ENCODE measurements around the gene PPP1CA.
A peak's percentile ranks its signal among the peaks of the same experiment; 100 is the strongest.

The PPP1CA gene

GRCh38 chr11:67400942-67401494, 640 bp downstream of the PPP1CA start:
- Histone ChIP-seq H3K4me3 (peak overlapping the region; percentile 83), H3K27ac (no peak overlapping the region; the same call in 1 of the 2 replicates), H3K36me3 (ENCODE audit: insufficient read depth, low read length) (peaks cover 38% of the 10 kb centered on the region), H3K9me3 (ENCODE audit: low read depth, low read length) (no peaks in the 10 kb centered on the region), H3K9ac (ENCODE audit: insufficient read length) (peak overlapping the region; percentile 88)
- no peak for TF ChIP-seq POLR2AphosphoS5 (IDR thresholded peaks at IDR 0.05; ENCODE audit: borderline replicate concordance, low read depth, low read length)
- TF ChIP-seq FOXP2 (optimal IDR thresholded peaks at IDR 0.05; ENCODE audit: control extremely low read depth, extremely low read length, insufficient read depth) = no peak
- no peak for TF ChIP-seq EZH2 (IDR thresholded peaks at IDR 0.05)
- DNase-seq (ENCODE audit: low read depth, low spot score) = no peak

GRCh38 chr11:67400251-67400941, 1.3 kb downstream of the PPP1CA start:
- H3K9ac ChIP-seq (ENCODE audit: insufficient read length) = peak overlapping the region; percentile 88
- TF ChIP-seq FOXP2 (optimal IDR thresholded peaks at IDR 0.05; ENCODE audit: control extremely low read depth, extremely low read length, insufficient read depth) = no peak
- peak; percentile 20; the same call in 1 of the 2 replicates for TF ChIP-seq POLR2AphosphoS5 (IDR thresholded peaks at IDR 0.05; ENCODE audit: borderline replicate concordance, low read depth, low read length)
- TF ChIP-seq EZH2 (IDR thresholded peaks at IDR 0.05) = no peak
- H3K36me3 ChIP-seq (ENCODE audit: insufficient read depth, low read length) = peaks cover 43% of the 10 kb centered on the region
- no peaks in the 10 kb centered on the region for H3K9me3 ChIP-seq (ENCODE audit: low read depth, low read length)
- peak overlapping the region; percentile 83 for H3K4me3 ChIP-seq
- DNase-seq (ENCODE audit: low read depth, low spot score) = no peak
- H3K27ac ChIP-seq = no peak overlapping the region

- Histone ChIP-seq H3K36me3 (ENCODE audit: insufficient read depth, low read length) (peaks cover 48% of the 10 kb centered on the region), H3K9ac (ENCODE audit: insufficient read length) (no peak overlapping the region), H3K27ac (no peak overlapping the region), H3K9me3 (ENCODE audit: low read depth, low read length) (no peaks in the 10 kb centered on the region), H3K4me3 (no peak overlapping the region)
- TF ChIP-seq POLR2AphosphoS5 (IDR thresholded peaks at IDR 0.05; ENCODE audit: borderline replicate concordance, low read depth, low read length) = no peak
- no peak for TF ChIP-seq EZH2 (IDR thresholded peaks at IDR 0.05)
- no peak for TF ChIP-seq FOXP2 (optimal IDR thresholded peaks at IDR 0.05; ENCODE audit: control extremely low read depth, extremely low read length, insufficient read depth)
- DNase-seq (ENCODE audit: low read depth, low spot score) = no peak
These were observed 2.7 kb downstream of the PPP1CA start for GRCh38 chr11:67398661-67399563.

- Histone ChIP-seq H3K4me3 (no peak overlapping the region), H3K9me3 (ENCODE audit: low read depth, low read length) (no peaks in the 10 kb centered on the region), H3K36me3 (ENCODE audit: insufficient read depth, low read length) (peaks cover 54% of the 10 kb centered on the region), H3K9ac (ENCODE audit: insufficient read length) (no peak overlapping the region), H3K27ac (no peak overlapping the region)
- TF ChIP-seq FOXP2 (optimal IDR thresholded peaks at IDR 0.05; ENCODE audit: control extremely low read depth, extremely low read length, insufficient read depth) = no peak
- no peak for TF ChIP-seq EZH2 (IDR thresholded peaks at IDR 0.05)
- no peak for TF ChIP-seq POLR2AphosphoS5 (IDR thresholded peaks at IDR 0.05; ENCODE audit: borderline replicate concordance, low read depth, low read length)
- no peak for DNase-seq (ENCODE audit: low read depth, low spot score)
These were observed 3.5 kb downstream of the PPP1CA start for GRCh38 chr11:67397986-67398660.

GRCh38 chr11:67397536-67397935, 4.1 kb downstream of the PPP1CA start:
- Histone ChIP-seq H3K36me3 (ENCODE audit: insufficient read depth, low read length) (peaks cover 54% of the 10 kb centered on the region), H3K4me3 (no peak overlapping the region), H3K9ac (ENCODE audit: insufficient read length) (no peak overlapping the region), H3K9me3 (ENCODE audit: low read depth, low read length) (no peaks in the 10 kb centered on the region), H3K27ac (no peak overlapping the region)
- DNase-seq (ENCODE audit: low read depth, low spot score) = no peak
- TF ChIP-seq EZH2 (IDR thresholded peaks at IDR 0.05) = no peak
- TF ChIP-seq FOXP2 (optimal IDR thresholded peaks at IDR 0.05; ENCODE audit: control extremely low read depth, extremely low read length, insufficient read depth) = no peak
- TF ChIP-seq POLR2AphosphoS5 (IDR thresholded peaks at IDR 0.05; ENCODE audit: borderline replicate concordance, low read depth, low read length) = no peak

GRCh38 chr11:67396587-67397389, 4.9 kb downstream of the PPP1CA start:
- TF ChIP-seq POLR2AphosphoS5 (IDR thresholded peaks at IDR 0.05; ENCODE audit: borderline replicate concordance, low read depth, low read length) = 0 out of 2 replicates have a peak, but pooled peaks have one; percentile 3
- TF ChIP-seq EZH2 (IDR thresholded peaks at IDR 0.05) = no peak
- H3K9ac ChIP-seq (ENCODE audit: insufficient read length) = no peak overlapping the region

GRCh38 chr11:67396259-67396581, 5.4 kb downstream of the PPP1CA start:
- no peak overlapping the region for H3K9ac ChIP-seq (ENCODE audit: insufficient read length)
- no peaks in the 10 kb centered on the region for H3K9me3 ChIP-seq (ENCODE audit: low read depth, low read length)
- no peak overlapping the region for H3K27ac ChIP-seq
- no peak for DNase-seq (ENCODE audit: low read depth, low spot score)
- H3K4me3 ChIP-seq = no peak overlapping the region
- no peak for TF ChIP-seq EZH2 (IDR thresholded peaks at IDR 0.05)
- TF ChIP-seq POLR2AphosphoS5 (IDR thresholded peaks at IDR 0.05; ENCODE audit: borderline replicate concordance, low read depth, low read length) = no peak
- TF ChIP-seq FOXP2 (optimal IDR thresholded peaks at IDR 0.05; ENCODE audit: control extremely low read depth, extremely low read length, insufficient read depth) = no peak
- H3K36me3 ChIP-seq (ENCODE audit: insufficient read depth, low read length) = peaks cover 54% of the 10 kb centered on the region

More at GRCh38 chr11:67396587-67397389, 4.9 kb downstream of the PPP1CA start:
- H3K36me3 ChIP-seq (ENCODE audit: insufficient read depth, low read length) = peaks cover 54% of the 10 kb centered on the region
- DNase-seq (ENCODE audit: low read depth, low spot score) = no peak
- no peaks in the 10 kb centered on the region for H3K9me3 ChIP-seq (ENCODE audit: low read depth, low read length)
- H3K4me3 ChIP-seq = no peak overlapping the region
- no peak overlapping the region for H3K27ac ChIP-seq
